Prostate gland (tissue), 2 donors: ENCODE results near the gene ART1.

Experiments
- POLR2A ChIP-seq: fragments of 450-650 bp; IDR thresholded peaks from one replicate; pipeline ENCODE4 v1.6.1; 2016; ENCODE audit warnings: antibody characterized with exemption, mild to moderate bottlenecking
- TF ChIP-seq, protein P1 (sequence below), 4 experiments: fragments of 200-600 bp in 2 of 4; fragments of 450-650 bp in 2 of 4; sonication (generic) in 2 of 4; IDR thresholded peaks; 1 replicate in 3 of 4; 2 replicates in 1 of 4; pipeline ENCODE4 v1.5.1; 2016 to 2019; ENCODE audit warnings: antibody characterized with exemption in 4 of 4, mild to moderate bottlenecking in 2 of 4, moderate library complexity in 2 of 4

DNA sequence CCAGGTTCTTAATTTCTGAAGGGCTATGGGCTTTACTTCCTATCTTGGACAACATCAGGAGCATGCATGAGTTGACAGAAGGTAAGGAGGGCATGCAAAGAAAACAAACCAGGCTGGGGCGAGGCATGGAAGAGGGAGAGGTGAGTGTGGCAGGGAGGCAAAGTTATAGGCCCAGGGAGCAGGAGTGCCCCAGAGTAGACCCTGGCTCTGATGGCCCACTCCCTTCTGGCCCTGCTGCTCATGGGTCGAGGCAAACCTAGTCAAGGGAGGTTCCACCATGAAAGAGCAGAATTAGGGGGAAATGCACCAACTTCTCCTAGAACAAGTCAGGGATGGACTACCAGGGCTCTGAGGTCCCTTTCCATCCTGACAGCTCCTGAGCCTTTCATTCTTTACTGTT is 16.0 kb downstream of the ART1 start:
- TF ChIP-seq, protein P1, sequence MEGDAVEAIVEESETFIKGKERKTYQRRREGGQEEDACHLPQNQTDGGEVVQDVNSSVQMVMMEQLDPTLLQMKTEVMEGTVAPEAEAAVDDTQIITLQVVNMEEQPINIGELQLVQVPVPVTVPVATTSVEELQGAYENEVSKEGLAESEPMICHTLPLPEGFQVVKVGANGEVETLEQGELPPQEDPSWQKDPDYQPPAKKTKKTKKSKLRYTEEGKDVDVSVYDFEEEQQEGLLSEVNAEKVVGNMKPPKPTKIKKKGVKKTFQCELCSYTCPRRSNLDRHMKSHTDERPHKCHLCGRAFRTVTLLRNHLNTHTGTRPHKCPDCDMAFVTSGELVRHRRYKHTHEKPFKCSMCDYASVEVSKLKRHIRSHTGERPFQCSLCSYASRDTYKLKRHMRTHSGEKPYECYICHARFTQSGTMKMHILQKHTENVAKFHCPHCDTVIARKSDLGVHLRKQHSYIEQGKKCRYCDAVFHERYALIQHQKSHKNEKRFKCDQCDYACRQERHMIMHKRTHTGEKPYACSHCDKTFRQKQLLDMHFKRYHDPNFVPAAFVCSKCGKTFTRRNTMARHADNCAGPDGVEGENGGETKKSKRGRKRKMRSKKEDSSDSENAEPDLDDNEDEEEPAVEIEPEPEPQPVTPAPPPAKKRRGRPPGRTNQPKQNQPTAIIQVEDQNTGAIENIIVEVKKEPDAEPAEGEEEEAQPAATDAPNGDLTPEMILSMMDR (IDR thresholded peaks at IDR 0.05): no peak
- no peak for TF ChIP-seq POLR2A
